Measurements from ENCODE around the gene DIP2C. TPM values are rescaled to one million over a fixed set of nuclear protein-coding genes. Genes with fewer than 3 reads are reported as not detected.

DIP2C gene
- total RNA-seq, 1 donor from 2014 or later: 31.9 TPM

DNA sequence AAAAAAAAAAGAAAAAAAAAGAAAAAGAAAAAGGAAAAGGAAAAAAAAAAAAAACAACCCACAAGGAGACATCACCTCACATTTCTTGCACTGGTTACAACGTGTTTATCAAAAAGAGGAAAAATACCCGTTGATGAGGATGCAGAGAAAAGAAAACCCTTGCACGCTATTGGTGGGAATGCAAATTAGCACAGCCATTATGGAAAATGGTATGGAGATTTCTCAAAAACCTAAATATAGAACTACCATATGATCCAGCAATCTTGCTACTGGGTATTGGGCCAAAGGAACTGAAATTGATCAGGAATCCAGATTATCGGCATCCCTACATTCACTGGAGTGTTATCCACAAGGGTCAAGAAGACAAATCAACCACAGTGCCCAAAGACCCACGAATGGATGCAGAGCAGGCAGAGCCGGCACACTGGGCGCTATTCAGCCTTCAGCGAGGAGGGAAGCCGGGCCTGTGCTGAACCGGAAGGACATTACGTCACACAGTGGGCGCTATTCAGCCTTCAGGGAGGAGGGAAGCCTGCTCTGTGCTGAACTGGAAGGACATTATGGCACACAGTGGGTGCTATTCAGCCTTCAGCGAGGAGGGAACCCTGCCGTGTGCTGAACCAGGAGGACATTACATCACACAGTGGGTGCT, 295.6 kb downstream of the DIP2C start:
- DNase-seq (ENCODE audit: low read depth): no peak

DNA sequence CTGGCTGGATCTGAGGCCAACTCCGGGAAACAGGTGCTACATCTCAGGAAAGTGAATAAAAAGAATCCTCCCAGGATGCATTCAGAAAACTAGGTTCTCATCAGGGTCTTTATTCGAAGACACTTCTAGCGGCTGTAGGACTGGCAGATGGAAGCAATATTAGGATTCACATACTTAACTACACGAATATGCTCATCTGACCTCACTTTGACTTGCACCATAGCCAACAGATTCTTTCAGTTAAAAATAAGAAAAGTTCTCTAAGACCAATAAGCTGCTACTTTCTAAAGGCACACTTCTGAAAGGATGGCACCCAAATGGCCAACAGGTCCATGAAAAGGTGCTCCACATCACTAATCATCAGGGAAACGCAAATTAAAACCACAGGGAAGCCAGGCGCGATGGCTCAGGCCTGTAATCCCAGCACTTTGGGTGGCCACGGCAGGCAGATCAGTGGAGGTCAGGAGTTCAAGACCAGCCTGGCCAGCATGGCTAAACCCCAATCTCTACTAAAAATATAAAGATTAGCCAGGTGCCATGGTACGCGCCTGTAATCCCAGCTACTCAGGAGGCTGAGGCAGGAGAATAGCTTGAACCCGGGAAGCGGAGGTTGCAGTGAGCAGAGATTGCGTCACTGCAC, 296.2 kb downstream of the DIP2C start:
- no peak for DNase-seq (ENCODE audit: low read depth)

DNA sequence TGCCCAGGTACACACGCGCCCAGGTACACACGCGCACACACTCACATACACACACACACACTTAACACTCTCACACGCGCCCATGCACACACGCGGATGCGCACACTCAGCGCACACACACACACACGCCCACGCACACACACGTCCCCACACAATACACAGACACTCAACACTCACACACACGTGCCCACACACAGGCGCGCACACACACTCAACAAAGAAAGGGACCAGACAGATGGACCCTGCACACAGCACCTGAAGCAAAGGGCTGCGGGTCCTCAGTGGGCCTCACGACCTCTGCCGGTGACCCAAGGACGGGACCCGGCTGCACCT, 296.8 kb downstream of the DIP2C start:
- DNase-seq (ENCODE audit: low read depth): no peak

DNA sequence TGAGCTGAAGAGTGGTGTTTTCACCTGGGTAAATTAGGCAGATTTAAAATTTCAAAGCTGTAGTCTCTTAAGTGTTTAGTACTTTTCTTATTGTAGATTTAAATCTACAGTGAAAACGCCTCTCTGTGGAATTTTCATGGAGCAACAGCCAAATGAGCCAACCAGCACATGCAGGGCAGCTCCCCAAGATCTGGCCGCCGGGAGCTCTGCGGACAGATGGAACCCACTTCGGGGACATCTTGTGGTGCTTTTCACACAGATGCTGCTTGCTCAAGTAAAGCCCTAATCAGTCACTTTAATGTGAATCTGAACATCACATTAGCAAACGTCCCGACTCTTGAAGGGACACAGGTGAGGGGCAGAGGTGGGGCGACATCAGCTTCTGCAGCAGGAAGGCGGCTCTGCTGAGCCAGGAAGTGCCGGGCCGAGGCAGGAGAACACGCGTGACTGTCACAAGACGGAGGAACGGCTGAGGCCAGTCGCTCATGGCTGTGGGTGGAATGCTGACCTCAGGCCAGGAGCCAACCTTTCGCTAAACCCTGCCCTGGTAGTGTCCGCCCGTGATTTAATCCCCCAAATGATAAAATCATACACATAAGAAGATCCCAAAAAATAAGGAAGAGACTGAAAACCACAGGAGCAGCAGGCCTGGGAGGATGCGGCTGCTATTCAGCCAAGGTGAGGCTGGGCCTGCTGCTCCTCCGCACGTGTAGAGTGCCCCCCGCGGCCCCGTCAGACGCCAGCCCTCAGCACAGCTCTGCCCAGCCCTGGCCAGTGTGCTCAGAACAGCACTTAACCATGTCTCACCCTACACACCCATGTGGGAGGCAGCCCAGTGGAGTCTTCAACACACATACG, 297.4 kb downstream of the DIP2C start:
- DNase-seq (ENCODE audit: low read depth): no peak

DNA sequence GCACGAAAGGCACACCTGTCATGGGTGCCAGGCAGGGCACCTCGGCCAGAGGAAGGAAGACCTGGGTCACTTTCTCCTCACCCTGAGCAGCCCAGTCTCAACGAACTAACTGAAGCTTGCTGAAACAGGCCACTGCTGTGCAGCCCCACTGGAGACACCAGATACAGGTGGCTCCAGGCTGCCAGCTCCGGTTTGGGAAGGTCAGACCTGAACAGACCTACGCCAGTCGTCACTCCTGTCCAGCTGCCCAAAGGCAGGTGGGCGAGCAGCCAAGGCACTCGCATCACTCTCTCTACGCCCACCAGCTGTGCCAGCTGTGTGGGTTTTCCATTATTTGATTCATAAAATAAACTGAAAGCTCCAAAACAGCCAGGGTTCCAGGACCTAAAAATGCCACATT, 298.2 kb downstream of the DIP2C start:
- no peak for DNase-seq (ENCODE audit: low read depth)

DNA sequence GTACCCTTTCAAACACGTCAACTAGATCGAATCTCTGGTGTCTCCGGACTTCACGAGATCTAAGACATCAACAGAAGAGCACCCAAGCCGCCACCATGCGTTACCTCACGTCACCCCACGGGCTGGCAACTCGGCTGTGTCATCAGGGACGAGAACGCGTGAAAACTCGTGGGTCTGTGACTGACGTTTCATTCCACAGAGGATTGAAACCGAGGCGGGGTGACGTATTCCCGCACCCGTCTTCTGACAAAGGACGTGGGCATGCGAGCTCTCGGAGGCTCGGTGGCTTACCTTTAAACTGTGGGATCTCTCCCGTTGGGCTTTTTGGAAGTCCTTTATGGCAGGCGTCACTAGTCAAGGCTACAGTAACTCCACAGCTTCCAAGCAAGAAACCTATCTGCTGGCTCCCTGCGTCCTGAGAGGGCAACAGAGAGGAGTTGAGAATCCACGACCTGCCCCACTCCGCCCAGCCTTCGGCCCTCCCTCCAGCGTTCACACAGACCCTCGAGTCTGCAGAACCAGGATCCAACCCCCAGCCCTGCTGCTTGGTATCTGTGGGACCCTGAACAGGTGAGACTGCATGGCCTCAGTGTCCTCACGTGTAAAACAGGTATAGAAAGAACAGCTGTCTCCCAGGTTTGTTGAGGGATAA, 298.9 kb downstream of the DIP2C start:
- DNase-seq (ENCODE audit: low read depth): no peak

DNA sequence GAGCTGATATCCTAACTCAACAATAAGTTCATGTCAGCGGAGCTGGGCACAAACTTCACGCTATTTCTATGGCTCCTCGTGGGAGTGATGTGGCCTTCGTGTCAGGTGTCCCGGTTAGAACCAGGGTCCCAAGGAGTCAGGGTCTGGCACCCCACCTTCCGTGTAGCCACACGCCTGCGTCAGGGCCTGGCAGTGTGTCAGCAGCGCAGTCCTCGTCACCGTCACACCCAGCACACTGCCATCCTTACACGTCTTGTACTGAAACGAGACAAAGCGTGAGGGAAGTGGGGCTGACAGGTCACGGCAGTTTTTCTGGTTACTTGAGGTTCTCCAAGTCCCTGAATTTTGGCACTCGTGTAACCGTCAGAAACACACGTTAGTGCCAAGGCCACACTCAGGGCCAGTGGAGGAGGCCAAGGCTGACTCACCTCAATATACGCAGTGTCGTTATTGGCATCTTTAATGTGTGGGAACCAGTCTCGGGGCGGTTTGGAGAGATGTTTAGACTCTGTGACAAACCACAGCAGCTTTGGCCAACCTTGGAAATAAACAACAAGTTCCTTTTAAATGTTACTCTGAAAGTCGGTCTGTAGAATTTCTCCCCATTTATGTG, 299.5 kb downstream of the DIP2C start:
- DNase-seq (ENCODE audit: low read depth): no peak

DNA sequence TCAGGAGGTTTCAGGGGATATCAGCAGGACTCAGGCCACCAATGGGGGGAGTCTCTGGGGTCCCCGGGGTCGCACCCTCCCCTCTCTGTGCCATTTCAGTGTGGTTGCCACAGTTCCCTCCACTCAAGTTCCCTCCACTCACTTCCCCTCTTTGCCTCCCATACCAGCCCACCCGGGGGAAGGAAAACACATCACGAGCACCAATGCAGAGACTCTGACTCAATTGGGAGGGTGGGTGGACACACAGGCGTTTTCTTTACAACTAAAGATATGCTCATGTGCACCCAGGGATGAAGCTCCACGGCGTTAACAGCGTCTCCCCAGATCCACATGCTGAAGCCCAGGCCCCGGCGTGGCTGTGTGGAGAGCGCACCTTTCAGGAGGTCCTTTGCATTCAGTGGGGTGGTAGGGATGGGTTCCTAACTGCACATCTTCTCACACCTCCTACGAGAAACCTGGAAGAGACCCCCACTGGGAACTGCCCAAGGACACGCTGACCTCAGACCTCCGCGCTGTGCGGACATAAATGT, 300.1 kb downstream of the DIP2C start:
- DNase-seq (ENCODE audit: low read depth): no peak

DNA sequence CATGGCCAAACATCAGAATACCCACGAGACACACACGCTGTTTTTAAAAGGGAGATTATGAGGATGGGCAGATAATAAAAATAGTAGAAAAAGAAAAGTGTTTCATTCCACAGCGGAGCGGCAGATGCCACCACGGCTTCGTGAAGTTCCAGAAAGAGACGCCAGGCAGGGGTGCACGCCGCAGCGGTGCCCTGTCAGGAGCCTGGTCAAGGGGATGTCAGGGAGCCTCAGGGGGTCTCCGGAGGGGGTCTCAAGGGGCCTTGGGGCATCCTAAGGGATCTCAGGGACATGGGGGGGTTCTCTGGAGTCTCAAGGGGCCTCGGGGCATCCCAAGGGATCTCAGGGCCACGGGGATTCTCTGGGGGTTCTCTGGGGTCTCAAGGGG, 300.8 kb downstream of the DIP2C start:
- no peak for DNase-seq (ENCODE audit: low read depth)

DNA sequence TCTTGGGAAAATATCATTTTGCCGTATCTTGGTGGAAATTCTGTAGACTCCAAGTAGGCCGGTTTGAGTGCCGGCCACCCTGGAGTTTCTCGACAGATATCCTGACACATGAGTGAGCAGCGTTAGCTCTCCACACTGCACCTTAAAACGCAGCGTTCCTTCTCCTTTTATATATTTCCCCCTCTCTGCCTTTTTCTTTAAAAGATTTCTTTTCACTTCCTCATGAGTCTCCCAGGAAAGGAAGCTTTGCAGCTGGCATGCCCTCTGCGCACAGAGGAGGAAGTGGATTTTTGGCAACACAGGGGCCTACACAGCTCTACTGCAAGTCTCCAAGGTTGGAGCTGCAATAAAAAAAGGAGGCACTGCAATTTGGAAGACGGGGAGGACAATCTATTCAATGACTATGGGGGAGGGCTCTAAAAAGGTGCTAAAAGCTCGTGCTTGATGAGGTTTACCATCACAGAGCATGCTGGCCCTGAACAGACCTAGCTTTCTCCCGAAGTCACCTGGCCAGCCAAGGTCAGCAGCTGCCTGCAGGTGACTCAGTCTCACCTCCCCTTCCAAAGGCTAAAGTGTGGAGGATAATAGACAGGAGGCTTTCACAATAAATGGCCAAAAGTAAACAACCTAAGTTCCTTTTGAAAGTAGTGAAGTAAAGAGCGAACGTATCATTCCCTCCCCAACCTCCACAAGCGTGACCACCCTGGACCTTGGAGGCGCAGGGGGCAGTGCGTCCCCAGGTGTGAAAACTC, 301.4 kb downstream of the DIP2C start:
- DNase-seq (ENCODE audit: low read depth): no peak

DNA sequence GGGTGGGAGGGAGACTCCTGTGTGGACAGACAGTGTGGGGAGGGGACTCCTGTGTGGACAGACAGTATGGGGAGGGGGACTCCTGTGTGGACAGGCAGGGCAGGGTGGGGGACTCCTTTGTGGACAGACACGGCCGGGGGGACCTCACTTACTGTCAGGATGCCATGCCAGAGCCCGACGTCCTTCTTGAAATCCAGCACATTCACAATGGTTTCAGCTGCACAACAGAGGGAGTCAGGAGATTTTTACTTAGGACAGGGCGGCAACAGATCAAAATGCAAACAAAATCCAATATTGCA, 301.9 kb downstream of the DIP2C start:
- DNase-seq (ENCODE audit: low read depth): no peak

DNA sequence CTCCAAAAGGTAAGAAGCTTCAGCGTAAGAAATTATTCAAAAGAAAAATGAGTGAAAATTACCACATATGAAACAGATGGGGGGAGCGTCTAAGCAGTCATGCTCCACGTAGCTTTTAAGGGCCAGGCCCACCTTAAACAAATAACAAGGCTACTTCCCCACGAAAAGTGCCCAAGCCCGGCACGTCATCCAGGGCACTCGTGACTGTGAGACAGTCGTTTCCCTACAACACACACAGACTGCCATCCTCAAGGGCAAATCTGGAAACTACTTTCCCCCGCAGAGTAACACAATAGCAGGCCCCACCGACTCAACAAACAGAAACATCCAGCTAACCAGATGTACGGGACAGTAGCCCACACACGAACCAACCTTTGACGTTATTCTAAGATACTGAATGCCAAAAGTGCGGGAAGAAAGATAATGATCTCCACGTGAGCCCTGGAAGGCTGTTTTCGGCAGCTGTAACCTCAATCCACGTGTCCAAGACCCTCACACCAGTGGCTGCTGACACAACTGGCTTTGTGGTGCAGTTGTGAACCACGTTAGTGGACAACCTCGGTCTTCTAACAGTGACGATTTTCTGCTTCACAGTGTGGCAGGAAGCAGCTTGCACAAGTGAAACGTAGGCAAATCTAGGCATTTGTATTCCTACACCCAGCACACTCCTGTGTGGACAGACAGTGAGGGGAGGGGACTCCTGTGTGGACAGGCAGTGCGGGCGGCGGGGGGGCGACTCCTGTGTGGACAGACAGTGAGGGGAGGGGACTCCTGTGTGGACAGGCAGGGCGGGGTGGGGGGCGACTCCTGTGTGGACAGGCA, 302.5 kb downstream of the DIP2C start:
- no peak for DNase-seq (ENCODE audit: low read depth)

DNA sequence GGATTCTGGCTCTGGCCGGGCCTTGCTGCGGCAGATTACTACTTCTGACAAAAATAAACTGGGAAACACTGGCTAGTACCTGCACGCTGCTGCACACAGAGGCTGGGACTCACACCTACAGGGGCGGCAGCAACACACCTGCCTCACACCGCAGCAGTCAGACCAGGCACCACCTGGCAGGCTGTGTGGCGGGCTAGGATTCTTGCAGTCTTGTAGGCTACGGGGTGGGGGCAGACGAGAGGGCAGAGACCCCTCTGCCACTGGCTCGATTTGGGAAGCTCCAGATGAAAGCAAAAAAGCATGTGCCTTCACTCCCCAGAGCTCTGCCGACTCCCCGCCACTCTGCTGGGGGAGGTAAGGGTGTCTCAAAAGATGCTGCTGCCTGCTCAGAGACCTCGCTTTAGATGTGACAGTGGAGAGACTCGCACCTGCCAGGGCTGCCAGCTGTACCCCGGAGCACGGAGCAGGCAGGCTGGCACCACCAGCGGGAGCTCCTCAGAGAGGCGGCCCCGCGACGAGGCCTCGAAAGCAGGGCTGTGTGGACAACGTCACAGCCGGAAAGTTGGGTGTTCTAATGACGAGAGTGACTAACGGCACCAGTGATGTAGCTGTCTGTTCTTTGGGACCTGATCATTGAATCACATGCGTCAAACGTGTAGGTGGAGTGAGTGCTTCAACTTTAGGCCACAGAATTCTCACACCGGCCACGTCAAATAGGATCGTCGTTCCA, 303.7 kb downstream of the DIP2C start:
- no peak for DNase-seq (ENCODE audit: low read depth)

DNA sequence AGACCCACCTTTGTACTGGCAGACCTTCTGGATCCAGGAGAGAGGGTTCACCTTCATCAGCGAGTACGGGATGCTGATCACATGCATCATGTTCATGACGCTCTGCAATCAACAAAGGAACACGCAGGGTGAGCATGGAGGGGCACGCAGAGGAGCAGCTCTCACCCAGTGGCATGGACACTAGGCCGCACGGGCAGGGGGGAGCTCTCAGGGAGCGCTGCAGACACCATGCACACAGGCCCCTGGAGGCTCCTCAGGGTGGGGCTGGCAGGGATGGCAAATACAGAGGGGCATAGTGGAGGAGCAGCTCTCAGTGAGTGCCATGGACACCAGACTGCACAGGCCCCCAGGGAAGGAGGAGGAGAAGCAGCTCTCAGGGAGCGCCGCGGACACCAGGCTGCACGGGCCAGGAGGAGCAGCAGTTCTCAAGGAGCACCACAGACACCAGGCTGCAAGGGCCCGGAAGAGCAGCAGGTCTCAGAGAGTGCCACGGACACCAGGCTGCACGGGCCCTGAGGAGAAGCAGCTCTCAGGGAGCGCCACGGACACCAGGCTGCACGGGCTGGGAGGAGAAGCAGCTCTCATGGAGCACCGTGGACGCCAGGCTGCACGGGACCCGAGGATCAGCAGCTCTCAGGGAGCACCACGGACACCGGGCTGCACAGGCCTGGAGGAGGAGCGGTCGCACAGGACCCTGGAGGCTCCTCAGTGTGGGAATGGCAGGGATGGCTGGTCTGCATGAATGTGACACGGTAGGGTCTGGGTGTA, 304.7 kb downstream of the DIP2C start:
- DNase-seq (ENCODE audit: low read depth): no peak

DNA sequence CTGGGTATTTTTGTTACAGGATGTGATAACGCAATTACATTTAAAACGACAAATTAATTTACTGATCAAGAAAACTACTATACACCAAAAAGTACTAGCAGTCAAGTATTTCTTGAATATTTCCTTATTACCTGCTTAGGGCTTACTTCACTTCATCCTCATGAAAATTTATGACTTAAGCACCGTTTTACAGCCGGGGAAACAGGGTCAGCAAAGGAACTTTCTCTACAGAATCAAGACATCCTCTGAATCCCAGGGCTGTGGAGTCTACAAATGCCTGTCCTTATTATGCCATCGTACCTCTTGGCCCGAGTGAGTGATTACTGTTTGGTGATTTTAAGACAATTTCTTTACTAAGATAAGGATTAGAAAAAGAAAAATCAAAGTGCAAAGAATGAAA, 305.9 kb downstream of the DIP2C start:
- DNase-seq (ENCODE audit: low read depth): no peak

DNA sequence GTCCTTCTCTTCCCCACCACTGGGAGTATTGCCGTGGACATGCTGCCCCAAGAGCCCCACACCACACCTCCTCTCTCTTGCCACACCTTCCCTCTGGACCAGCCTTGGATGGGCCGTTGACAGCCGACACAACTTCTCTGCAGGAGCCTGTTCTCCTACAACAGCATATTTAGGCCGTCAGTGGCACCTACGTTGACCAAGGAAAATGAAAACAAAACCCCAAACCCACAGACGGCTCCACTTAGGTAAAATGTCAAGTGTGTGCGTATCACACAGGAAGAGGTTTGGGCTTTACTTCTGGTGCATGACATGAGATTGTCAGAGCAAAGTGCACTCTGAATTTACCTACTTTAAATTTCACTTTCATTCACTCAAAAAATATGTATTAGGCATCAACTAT, 307.7 kb downstream of the DIP2C start:
- DNase-seq (ENCODE audit: low read depth): no peak

DNA sequence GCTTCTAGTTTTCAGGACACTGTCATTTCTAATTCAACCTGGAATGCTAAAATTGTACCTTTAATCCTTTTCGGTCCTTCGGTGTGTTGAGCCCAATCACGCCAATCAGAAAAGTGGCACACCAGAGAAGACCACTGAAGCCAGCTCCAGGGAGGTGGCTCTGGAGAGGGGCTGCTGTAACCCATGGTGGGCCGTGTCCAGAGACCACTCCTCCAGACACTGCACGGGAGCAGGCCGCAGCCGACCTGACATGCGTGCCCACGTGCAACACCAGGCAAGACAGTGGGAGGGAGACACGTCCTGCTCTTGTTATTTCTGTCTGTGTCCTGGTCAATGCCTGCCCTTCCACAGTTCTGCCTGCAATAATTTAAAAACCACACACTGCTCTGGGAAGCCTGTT, 308.1 kb downstream of the DIP2C start:
- no peak for DNase-seq (ENCODE audit: low read depth)

DNA sequence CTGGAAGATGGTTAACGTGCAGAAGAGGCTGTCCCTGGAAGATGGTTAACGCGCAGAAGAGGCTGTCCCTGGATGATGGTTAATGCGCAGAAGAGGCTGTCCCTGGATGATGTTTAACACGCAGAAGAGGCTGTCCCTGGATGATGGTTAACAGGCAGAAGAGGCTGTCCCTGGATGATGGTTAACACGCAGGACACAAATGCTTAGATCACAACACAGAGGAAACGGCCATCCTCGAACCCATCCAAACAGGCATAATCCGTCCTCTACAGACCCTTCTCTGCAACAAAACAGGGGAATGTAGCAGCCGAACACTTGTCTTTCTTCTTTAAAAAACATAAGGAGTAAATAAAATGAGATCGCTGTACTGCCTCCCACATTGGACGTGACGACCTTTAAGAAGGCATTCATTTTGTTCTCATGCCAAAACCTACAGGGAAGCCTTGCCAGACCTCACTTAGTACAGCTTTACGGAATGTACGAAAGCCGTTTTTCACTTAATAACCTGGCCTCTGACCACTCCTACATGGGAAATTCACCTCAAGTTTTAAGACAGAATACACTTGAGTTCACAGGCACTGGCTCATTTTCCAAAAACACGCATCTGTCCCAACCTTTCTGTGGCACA, 309.0 kb downstream of the DIP2C start:
- no peak for DNase-seq (ENCODE audit: low read depth)

Measured in myocyte (in vitro differentiated cells).